Stimulated activated CD4-positive, alpha-beta T cell treated with anti-CD3 and anti-CD28 coated beads, Interleukin-1b, Interleukin-23, amount 100 ng/mL, for 48 hours (primary cell): ENCODE measurements around the gene MAP3K10.

Experiments
- DNase-seq: peaks from one replicate; pipeline ENCODE4 v3.0.0-alpha.2; 2020

MAP3K10 gene

DNA sequence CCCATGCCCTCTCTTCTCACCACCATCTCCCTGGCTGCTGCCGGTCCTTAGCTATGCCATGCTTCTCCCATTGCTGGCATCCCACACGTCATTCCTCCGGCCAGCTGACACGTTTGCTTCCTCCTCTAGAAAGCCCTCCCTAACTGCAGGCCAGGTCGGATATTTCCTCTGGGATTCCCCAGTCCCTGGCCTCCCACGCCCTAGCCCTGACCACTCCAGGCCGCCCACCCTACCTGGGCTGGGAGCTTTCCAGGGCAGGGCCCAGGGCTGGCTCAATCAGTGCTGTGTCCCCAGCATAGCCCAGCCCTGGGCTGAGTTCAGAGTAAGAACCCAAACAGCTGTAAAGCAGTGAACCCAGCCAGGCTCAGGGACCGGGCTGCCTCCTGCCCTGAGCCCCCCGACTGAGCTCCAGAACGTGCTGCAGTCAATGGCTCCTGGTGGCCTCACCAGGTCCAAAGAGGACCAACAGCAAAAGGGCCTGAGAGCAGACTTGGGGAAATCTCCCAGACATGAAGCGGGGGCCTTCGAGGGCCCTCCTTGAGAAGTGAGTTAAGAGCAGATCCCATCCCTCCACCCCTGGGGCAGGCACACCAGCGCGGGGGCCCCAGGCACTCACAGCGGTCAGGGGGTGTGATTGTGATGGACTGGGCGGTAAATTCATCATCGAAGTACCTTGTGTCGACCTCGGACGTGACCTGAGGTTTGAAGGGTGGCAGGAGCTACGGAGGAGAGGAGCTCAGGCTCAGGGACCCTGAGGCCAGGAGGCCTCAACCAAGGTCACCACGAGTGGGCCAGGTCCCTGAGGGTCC is 43.4 kb downstream of the MAP3K10 start:
- no peak for DNase-seq

DNA sequence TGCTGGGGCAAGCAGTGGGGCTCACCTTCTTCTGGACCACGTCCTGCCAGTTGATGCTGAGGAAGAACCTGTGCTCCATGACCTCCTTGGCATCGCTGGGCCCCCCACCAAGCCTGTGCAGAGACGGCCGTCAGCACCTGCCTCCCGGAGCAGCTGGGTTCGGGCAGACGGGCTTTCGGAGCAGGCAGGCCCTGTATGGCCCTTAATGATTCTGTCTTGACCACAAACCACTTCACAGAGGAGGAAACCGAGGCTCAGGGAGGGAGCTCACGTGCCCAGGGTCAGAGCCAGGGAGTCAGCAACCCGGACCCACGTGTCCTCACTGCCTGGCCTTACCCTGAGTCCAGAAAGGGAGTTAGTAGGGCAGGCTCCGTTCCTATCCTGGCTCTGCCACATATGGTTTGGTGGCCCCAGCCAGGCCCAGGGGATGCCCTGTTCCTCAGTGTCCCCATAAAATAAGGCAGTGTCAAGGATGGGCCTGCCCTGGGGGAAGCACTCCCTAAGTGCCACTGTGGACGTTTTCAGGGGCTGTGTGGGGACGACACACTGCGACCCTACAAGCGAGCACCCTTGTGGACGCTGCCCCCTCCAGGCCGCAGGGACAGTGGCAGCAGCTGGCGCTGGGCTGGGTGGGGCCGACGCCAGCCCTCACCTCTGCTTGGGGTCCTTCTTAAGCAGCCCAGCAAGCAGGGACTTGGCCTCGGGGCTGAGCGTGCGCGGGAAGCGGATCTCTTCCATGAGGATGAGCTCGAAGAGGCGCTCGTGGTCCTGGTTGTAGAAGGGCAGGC is 44.2 kb downstream of the MAP3K10 start:
- no peak for DNase-seq

GRCh38 chr19:40236026-40236355 is 44.8 kb downstream of the MAP3K10 start:
- DNase-seq: no peak

- no peak for DNase-seq
Measured at GRCh38 chr19:40236366-40236765, 45.1 kb downstream of the MAP3K10 start.

- DNase-seq: no peak
Measured at GRCh38 chr19:40237791-40238190, 46.6 kb downstream of the MAP3K10 start.

DNA sequence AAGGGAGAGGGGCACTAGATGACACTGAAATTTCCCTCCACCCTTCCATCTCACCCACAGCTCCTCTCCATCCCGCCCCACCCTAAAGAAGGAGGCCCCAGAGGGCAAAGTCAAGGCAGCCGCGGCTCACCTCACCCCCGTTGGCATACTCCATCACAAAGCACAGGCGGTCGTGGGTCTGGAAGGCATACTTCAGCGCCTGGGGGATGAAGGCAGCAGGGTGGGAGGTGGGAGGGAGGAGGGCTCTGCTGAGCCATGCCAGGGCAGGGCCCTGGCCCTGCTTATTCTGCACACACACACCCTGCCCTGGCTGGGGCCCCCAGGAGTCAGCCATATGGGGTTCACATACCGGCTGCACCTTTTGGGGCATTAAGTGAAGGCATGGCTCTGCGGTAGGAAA is 47.5 kb downstream of the MAP3K10 start:
- no peak for DNase-seq

GRCh38 chr19:40239415-40240226 is 48.4 kb downstream of the MAP3K10 start:
- no peak for DNase-seq

DNA sequence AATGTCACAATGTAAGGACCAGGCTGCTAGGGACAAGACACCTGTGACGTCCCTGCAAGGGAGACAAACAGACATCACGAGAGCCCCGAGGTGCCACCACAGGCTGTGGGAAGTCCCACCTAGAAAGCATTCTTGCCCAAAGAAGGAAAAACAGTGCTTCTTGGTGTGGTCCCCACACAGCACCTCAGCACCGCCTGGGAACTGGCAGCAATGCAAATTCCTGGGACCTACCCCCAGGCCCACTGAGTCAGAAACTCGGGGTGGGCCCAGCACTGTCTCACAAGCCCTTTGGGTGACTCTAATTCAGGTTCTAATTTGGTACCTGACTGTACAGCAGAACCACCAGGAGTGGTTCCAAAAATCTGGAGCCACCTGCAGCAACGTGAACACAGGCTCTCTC is 49.1 kb downstream of the MAP3K10 start:
- DNase-seq: no peak

- no peak for DNase-seq
Measured at GRCh38 chr19:40241125-40241808, 50.0 kb downstream of the MAP3K10 start.

GRCh38 chr19:40241809-40242384 is 50.7 kb downstream of the MAP3K10 start:
- DNase-seq: no peak

- no peak for DNase-seq
Measured at GRCh38 chr19:40242480-40242879, 51.3 kb downstream of the MAP3K10 start.

GRCh38 chr19:40243181-40243580 is 52.0 kb downstream of the MAP3K10 start:
- DNase-seq: no peak

DNA sequence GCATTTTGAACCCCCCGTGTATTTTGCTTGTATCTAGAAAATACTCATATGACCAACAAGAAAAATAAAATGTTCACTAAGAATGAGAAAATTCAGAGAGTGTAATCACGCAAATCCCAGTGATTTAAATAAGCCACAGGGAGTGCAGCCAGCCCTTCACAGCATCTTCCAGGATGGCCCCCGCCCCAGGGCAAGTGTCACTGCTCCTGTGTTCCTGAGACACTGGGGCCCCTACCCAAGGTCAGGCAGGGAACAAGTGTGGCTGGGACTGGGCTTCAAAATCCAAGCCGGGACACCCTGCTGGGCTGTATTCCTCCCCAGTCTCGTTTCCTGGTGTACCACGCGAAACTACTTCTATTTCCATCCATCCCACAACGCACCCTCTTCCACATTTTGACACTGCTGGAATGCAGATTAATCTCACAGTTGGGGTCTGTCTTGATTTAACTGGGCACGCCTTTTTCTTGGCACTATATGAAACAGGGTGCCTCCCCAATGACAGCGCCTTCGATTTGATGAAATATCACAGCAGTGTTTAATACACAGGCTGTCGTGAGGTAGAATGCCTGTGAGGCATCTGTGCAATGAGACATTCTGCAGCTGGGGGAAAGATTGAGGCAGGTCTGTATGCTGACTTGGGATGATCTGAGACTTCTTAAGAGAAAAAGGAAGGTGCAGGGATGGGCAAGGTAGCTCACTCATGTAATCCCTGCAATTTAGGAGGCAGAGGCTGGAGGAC is 53.5 kb downstream of the MAP3K10 start:
- DNase-seq: no peak

GRCh38 chr19:40245506-40246128 is 54.4 kb downstream of the MAP3K10 start:
- no peak for DNase-seq

- no peak for DNase-seq
Measured at GRCh38 chr19:40246292-40247073, 55.3 kb downstream of the MAP3K10 start.

DNA sequence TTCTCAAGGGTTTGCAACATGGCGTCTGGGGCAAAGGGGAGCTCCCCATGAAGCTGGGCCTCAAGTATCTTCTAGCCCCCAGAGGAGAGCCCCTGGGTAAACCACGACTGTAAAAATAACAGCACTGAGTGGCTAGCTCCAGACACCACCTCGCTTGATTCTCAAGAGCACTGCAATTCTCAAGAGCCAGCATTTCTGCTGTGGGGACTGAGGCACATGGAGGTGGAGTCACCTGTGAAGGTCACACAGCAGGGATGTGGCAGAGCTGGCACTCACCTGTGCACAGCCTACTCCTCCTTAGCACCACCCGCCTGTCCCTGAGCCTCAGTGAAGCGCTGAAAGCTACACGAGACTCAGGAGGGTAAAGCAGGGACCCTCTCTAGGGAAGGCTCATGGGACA is 56.0 kb downstream of the MAP3K10 start:
- no peak for DNase-seq

DNA sequence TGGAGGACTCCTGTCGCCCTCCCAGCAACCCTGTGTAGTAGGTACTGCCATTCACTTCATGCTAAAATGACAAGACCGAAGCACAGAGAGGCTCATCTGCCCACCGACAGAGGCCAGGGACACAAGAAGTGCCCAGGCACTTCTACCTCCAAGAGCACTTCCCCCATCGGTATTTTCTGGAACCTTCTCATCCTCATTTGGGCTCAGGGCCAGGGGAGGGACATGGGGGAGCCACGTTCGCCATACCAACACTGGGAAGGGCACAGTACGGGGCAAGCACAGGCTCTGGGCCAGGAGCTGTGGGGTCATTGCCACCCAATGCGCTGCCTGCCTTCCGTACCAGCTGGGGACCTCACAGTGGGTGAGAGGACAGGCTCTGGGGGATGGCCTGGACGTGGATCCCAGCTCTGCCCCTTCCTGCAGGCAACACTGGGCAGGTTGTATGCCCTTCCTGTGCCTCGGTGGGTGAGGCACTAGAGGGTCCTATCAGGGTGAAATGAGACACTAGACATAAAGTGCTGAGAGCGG is 56.6 kb downstream of the MAP3K10 start:
- no peak for DNase-seq

DNA sequence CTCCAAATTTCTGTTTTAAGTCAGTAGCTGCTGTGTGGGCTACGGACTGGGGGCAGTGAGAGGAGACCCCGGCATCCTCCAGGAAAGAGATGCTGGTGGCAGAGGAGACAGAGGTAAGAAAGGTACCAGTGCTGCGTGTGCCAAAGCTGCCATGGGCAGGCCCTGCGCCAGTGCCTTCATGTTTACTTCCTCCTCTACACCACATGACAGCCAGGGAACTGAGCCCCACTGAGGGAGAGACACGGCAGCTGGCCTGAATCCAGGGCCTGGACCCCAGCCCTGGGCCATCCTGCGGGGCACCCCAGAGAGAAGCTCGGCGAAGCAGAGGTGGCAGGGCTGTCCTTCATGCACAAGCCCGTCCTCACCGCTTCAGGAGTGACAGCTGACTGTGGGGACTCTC is 58.0 kb downstream of the MAP3K10 start:
- no peak for DNase-seq

DNA sequence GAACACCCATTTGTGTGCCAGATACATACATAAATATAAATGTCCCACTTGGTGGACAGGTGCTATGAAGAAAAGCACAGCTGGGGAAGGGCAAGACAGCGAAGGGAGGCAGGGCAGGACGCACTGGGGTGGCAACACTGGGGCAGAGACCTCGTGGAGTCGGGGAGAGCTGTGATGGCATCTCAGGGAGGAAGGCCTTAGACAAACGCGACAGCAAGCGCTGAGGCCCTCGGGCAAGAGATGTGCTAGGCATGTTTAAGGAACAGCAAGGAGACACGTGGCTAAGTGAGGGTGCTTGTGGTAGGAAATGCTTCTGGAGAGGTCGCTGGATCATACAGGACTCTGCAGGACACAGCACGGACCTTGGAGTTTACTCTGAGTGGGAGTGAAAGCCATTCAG is 58.6 kb downstream of the MAP3K10 start:
- DNase-seq: no peak

DNA sequence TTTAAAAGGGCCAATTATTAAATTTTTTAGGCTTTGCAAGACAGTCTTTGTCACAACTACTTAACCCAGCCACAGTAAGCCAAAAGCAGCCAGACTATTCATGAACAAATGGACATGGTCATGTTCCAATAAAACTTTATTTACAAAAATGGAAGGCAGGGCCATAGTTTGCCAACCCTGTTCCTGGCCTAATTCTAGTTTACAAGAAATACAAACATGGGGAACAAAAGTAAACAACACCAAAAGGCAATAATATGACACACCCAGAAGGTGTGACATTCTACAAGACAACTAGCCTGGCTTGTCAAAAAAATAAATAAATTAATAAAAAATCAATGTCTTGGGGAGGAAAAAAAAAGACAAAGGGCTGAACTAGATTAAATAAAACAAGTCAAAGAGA is 60.0 kb downstream of the MAP3K10 start:
- DNase-seq: no peak
